Cardiac fibroblast (primary cell): Measurements from ENCODE around the gene ARHGDIA.

ENCODE experiments used
- DNase-seq, 2 donors: peaks; one replicate each; pipeline versions ENCODE4 v3.0.0 to v3.0.0-alpha.2; 2010; ENCODE audit warnings: low read depth in 2 of 2
- H3K4me3 ChIP-seq, 2 donors: replicated peaks in 1 of 2; 1 replicate in 1 of 2; 2 replicates in 1 of 2; pipeline ENCODE4 v1.5.1; 2011; ENCODE audit warnings: low read depth in 2 of 2, low read length in 2 of 2, mild to moderate bottlenecking in 2 of 2, moderate library complexity in 1 of 2
- TF ChIP-seq, protein P1 (sequence below): IDR thresholded peaks from one replicate; pipeline ENCODE4 v1.5.1; 2011; ENCODE audit warnings: low read depth, mild to moderate bottlenecking, low read length, inconsistent platforms

Gene ARHGDIA

DNA sequence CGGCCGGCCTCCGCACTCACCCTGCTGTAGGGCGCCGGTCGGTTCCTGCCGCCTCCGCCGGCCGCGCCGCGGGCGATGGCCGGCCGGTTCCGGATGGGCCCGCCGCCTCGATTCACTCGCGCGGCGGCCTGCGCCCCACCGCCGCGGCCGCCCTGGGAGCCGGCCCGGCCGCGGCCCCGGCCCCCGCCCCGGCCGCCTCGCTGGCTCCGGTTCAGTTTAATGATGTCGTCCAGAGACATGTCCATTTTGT is 20.1 kb upstream of the ARHGDIA start:
- peak overlapping the region; percentile 79 to 82 for H3K4me3 ChIP-seq
- no peak for DNase-seq
- TF ChIP-seq, protein P1, sequence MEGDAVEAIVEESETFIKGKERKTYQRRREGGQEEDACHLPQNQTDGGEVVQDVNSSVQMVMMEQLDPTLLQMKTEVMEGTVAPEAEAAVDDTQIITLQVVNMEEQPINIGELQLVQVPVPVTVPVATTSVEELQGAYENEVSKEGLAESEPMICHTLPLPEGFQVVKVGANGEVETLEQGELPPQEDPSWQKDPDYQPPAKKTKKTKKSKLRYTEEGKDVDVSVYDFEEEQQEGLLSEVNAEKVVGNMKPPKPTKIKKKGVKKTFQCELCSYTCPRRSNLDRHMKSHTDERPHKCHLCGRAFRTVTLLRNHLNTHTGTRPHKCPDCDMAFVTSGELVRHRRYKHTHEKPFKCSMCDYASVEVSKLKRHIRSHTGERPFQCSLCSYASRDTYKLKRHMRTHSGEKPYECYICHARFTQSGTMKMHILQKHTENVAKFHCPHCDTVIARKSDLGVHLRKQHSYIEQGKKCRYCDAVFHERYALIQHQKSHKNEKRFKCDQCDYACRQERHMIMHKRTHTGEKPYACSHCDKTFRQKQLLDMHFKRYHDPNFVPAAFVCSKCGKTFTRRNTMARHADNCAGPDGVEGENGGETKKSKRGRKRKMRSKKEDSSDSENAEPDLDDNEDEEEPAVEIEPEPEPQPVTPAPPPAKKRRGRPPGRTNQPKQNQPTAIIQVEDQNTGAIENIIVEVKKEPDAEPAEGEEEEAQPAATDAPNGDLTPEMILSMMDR, result no peak

DNA sequence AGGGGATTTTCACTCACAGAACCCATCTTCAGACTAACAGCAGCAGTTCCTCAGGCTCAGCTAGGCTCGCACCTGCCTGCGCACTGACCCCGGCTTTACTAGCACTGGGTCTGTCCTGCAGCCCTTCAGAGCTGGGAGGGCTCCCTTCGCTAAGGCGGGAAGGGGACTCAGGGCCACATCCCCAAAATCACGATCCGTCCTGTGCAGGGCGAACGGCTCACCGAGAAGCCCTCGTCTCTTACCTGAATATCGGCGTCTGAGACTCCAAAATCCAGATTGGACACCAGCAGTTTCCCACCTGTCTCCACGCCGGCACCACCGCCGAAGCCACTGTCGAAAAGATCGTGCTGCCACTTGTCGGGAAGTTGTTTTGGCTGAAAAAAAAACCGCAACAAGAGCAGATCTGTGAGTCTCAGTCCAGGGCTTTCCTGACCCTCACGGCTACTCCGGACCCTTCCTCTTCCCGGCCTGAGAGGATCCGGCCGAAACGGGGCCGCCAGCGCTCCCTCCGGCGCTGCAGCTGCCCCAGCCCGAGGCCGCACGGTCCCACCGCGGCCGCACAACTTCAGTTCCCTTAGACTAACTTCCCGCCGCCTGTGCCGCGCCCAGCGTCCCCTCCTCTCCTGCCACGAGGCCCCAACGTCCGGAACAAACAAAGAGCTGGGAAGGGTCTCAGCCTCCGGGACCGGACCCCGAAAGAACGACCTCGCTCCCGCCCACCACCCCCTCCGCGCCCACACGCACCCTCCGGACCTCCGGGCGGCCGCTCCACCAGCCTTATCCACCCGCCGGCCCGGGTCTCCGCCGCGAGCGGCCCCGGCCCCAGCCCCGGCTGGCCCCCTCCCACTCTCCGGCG is 19.5 kb upstream of the ARHGDIA start:
- TF ChIP-seq, protein P1, result no peak
- no peak for DNase-seq
- H3K4me3 ChIP-seq, result peak overlapping the region; percentile 79 to 82

DNA sequence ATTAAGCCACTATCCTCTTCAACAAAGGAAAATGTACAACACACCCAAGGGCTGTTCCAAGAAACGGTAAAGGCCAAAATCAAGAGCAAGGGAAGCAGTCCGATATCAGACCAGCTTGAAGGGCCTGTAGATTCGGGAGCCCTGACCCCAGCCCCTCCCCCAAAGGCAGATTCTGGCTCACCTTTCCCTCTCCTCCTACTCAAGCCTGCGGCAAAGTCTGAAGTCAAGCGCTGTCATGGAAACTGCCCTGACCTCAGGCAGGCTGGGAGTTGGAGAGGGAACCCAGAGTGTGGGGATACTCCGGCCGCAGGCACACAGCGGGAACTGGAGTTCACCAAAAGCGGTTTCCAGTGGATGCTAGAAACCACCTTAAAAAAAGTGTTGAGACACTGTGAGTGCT is 18.5 kb upstream of the ARHGDIA start:
- no peak overlapping the region for H3K4me3 ChIP-seq
- DNase-seq, result no peak
- TF ChIP-seq, protein P1, result no peak

DNA sequence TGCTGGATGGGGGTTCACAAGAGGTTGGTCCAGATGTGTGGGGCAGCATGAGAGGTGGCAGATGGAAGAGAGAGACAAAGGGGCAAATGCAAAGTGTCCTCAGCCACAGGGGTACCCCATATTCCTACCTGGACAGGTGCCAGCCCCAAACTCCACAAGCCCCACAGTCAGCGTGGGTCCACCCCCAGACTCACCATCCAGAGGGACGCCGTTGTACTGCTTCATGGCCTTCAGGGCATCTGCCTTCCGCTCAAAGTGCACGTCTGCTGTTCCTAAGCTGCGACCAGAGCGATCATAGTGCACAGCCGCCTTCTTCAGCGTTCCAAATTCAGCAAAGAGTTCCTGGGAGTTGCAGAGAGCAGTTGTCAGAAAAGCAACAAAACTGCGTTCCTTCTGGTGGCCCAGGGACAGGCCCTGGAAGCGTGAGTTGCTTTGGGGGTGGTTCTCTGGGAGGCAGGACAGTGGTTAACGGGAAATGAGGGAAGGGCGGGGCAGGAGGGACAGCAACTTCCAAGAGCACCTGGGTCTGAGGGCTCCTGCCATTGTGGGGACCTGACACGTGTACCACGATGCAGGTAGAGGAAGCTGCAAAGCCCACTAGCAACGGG is 18.0 kb upstream of the ARHGDIA start:
- no peak overlapping the region for H3K4me3 ChIP-seq
- TF ChIP-seq, protein P1, result no peak
- DNase-seq, result no peak

DNA sequence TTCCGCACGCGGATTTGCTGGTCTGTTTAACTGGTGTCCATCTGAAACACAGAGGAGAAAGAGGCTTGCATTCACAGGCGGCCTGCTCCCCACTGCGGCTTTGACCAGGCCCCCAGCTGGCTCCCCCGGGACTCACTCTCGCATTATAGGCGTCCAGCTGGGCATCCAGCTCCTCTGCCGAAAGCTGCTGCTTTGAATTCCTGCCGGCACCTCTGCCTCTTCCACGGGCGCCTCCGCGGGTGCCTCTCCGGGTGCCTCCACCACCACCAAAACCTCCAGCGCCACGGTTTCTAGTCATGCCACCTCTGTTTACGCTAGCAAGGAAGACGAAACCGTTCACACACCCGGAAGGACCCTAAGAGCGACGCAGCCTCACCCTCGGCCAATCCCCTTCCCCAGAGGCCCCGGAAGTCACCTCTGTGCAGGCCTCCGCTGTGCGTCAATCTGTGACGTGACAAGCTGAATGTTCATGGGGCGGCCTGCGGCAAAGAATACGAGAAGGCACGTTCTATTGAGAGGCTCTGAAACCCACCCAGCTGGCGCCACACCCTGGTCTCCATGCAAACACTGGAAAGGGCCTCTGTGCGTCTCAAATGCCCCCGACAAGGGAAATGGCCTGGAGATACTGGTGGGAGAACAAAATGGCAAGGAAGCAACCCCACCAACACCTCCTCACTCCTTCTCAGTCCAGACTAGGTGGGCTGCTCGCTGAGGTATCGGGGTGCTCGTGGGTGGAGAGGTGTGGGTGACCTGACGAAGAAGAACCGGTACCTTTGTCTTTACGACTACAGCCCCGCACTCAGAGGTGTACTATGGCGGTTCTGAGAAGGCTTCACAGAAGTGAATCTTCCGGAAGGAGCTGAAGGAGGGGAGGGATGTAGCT is 17.2 kb upstream of the ARHGDIA start:
- H3K4me3 ChIP-seq, result no peak overlapping the region
- no peak for DNase-seq
- TF ChIP-seq, protein P1, result no peak

DNA sequence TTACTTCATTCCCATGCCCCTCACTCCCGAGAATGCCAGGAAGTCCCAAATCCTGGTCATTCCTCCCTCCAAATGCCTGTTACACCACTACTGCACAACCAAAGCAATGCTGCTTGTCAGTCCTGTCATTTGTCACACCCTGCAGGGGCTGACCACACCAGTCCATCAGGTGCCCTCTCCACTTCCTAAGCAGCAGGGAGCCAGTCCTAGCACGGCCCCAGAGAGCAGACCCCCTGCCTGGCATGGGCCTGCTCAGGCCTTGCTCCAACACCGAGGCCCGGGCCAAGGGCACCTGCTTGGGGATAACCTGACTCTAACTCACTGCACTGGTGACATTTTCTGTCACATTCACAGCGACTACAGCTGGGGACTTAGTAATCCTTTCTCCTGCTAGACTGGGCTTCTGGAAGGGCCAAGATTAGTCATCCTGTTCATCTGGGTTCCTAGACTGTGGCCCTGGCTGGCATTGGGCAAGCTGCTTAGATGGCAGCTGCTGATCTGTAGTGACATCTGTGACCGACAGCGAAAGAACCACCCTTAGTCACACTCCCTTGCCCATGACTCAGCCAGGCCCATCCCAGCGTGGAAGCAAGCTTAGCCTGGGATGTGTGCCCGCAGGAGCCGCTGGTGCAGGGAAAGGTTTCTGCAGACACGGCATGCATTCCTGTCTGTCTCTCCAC is 14.9 kb upstream of the ARHGDIA start:
- DNase-seq, result peak in 1 of 2 donors; percentile 32
- TF ChIP-seq, protein P1, result no peak
- no peak overlapping the region for H3K4me3 ChIP-seq
